Astrocyte (in vitro differentiated cells and primary cell): ENCODE data around the gene OR52N2.

ENCODE experiments used
- EZH2 ChIP-seq: IDR thresholded peaks from 2 replicates; pipeline ENCODE4 v1.6.1; 2012; ENCODE audit warnings: mild to moderate bottlenecking, low read length, inconsistent platforms; ENCODE audit not compliant: insufficient read depth
- TF ChIP-seq, protein P1 (sequence below): IDR thresholded peaks from 2 replicates; pipeline ENCODE4 v1.5.1; 2011; ENCODE audit warnings: low read depth, mild to moderate bottlenecking, inconsistent platforms, low read length, moderate library complexity; ENCODE audit not compliant: insufficient read depth

DNA sequence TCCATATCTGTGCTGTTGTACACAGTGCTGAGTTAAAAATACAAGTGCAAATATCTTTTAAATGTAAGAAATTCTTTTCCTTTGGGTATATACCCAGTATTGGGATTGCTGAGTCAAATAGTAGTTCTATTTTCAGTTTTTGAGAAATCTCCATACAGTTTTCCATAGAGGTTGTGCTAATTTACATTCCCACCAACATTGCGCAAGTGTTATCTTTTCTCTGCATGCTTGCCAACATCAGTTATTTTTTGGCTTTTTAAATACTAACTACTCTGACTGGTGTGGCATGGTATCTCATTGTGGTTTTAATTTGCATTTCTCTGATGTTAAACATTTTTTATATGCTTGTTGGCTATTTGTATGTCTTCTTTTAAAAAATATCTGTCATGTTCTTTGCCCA lies 42.3 kb downstream of the OR52N2 start:
- TF ChIP-seq, protein P1, sequence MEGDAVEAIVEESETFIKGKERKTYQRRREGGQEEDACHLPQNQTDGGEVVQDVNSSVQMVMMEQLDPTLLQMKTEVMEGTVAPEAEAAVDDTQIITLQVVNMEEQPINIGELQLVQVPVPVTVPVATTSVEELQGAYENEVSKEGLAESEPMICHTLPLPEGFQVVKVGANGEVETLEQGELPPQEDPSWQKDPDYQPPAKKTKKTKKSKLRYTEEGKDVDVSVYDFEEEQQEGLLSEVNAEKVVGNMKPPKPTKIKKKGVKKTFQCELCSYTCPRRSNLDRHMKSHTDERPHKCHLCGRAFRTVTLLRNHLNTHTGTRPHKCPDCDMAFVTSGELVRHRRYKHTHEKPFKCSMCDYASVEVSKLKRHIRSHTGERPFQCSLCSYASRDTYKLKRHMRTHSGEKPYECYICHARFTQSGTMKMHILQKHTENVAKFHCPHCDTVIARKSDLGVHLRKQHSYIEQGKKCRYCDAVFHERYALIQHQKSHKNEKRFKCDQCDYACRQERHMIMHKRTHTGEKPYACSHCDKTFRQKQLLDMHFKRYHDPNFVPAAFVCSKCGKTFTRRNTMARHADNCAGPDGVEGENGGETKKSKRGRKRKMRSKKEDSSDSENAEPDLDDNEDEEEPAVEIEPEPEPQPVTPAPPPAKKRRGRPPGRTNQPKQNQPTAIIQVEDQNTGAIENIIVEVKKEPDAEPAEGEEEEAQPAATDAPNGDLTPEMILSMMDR, result no peak
- no peak for TF ChIP-seq EZH2
